B cell (primary cell): ENCODE data around the gene CETP. TPM values are rescaled to one million over a fixed set of nuclear protein-coding genes. Genes with fewer than 3 reads are reported as not detected.
"Not testable (repeated sequence)": the region's sequence is repeated elsewhere in the genome, so short reads cannot be mapped to it uniquely, and the experiment has no call there.

Experiments
- ATAC-seq: fragments of 200-7000 bp; cut with Tn5 transposase; one replicate; pipeline ENCODE4 v1.10.0; 2021; ENCODE audit warnings: low read depth, mild to moderate bottlenecking, moderate number of reproducible peaks, moderate library complexity
- CTCF ChIA-PET: fragments of 350-600 bp; sonication (Branson Sonifier 250); formaldehyde crosslinking; loops from one replicate; lab custom pipeline; 2021; ENCODE audit warnings: antibody characterized with exemption, inconsistent platforms; lab: Charles Lee
- POLR2A ChIA-PET: fragments of 350-600 bp; sonication (Branson Sonifier 250); formaldehyde crosslinking; loops from one replicate; lab custom pipeline; 2021; ENCODE audit warnings: antibody characterized with exemption; lab: Charles Lee
- DNase-seq: peaks from one replicate; pipeline ENCODE4 v3.0.0; 2013
- H2AFZ ChIP-seq: 2 replicates; pipeline ENCODE4 v1.6.1; 2012; ENCODE audit warnings: mild to moderate bottlenecking, low read depth, low read length; ENCODE audit not compliant: insufficient read depth, poor library complexity, severe bottlenecking
- H3K27ac ChIP-seq, 2 donors: 1 replicate in 1 of 2; 2 replicates in 1 of 2; pipeline ENCODE4 v1.5.1; 2012 to 2013; ENCODE audit warnings: low read length in 2 of 2, mild to moderate bottlenecking in 2 of 2, moderate library complexity in 1 of 2
- H3K27me3 ChIP-seq, 4 experiments: fragments of 200-600 bp in 1 of 4; sonication (generic) in 1 of 4; replicated peaks in 1 of 4; 1 replicate in 2 of 4; 2 replicates in 2 of 4; pipeline versions ENCODE4 v1.6.1 to v1.7.0; 2013 to 2016; ENCODE audit warnings: low read length in 3 of 4, mild to moderate bottlenecking in 2 of 4, mixed read lengths in 1 of 4, moderate library complexity in 1 of 4; ENCODE audit not compliant: insufficient read depth in 4 of 4, control insufficient read depth in 3 of 4; ENCODE audit errors: control extremely low read depth in 1 of 4
- H3K36me3 ChIP-seq, 2 experiments: replicated peaks in 1 of 2; 1 replicate in 1 of 2; 2 replicates in 1 of 2; pipeline versions ENCODE4 v1.6.1 to v1.7.1; 2013; ENCODE audit warnings: low read length in 1 of 2; ENCODE audit not compliant: insufficient read depth in 2 of 2, control insufficient read depth in 1 of 2; ENCODE audit errors: control extremely low read depth in 1 of 2, extremely low read depth in 1 of 2
- H3K4me1 ChIP-seq, 2 donors: fragments of 200-600 bp in 1 of 2; sonication (generic) in 1 of 2; 1 replicate in 1 of 2; 2 replicates in 1 of 2; pipeline versions ENCODE4 v1.5.1 to v1.6.1; 2013 to 2017; ENCODE audit warnings: low read length in 2 of 2; ENCODE audit not compliant: control insufficient read depth in 2 of 2, insufficient read depth in 2 of 2
- H3K4me2 ChIP-seq: replicated peaks from 2 replicates; pipeline ENCODE3; 2012; ENCODE audit warnings: mild to moderate bottlenecking, low read depth, low read length; ENCODE audit not compliant: poor library complexity, severe bottlenecking
- H3K4me3 ChIP-seq, 5 experiments: fragments of 200-600 bp in 1 of 5; sonication (generic) in 1 of 5; 1 replicate in 3 of 5; 2 replicates in 2 of 5; pipeline versions ENCODE4 v1.5.1 to v1.7.0; 2011 to 2016; ENCODE audit warnings: low read length in 4 of 5, mild to moderate bottlenecking in 4 of 5, low read depth in 2 of 5, control low read depth in 1 of 5, moderate library complexity in 1 of 5; ENCODE audit not compliant: insufficient read depth in 1 of 5; ENCODE audit errors: control extremely low read depth in 1 of 5, extremely low read depth in 1 of 5
- H3K79me2 ChIP-seq: fragments of 200-600 bp; sonication (generic); one replicate; pipeline ENCODE4 v1.6.0; 2016; ENCODE audit warnings: low read length; ENCODE audit not compliant: control insufficient read depth, insufficient read depth
- H3K9ac ChIP-seq: fragments of 200-600 bp; sonication (generic); 2 replicates; pipeline ENCODE4 v1.6.1; 2017; ENCODE audit warnings: mild to moderate bottlenecking, low read length, moderate library complexity
- H3K9me3 ChIP-seq, 3 donors: one replicate each; pipeline versions ENCODE4 v1.6.1 to v1.7.1; 2013; ENCODE audit warnings: low read length in 2 of 3; ENCODE audit not compliant: control insufficient read depth in 2 of 3, insufficient read depth in 1 of 3; ENCODE audit errors: control extremely low read depth in 1 of 3
- H4K20me1 ChIP-seq: 2 replicates; pipeline ENCODE4 v1.6.0; 2012; ENCODE audit warnings: mild to moderate bottlenecking, low read length; ENCODE audit not compliant: insufficient read depth, control insufficient read depth, poor library complexity, severe bottlenecking
- H3K27ac Mint-ChIP-seq: one replicate; pipeline ENCODE4 v1.8.0; 2021; ENCODE audit warnings: mixed read lengths
- H3K27me3 Mint-ChIP-seq: one replicate; pipeline ENCODE4 v1.8.0; 2021; ENCODE audit warnings: mixed read lengths
- H3K4me1 Mint-ChIP-seq: one replicate; pipeline ENCODE4 v1.8.0; 2021; ENCODE audit warnings: mixed read lengths
- H3K4me3 Mint-ChIP-seq: one replicate; pipeline ENCODE4 v1.8.0; 2021; ENCODE audit warnings: mixed read lengths
- H3K9me3 Mint-ChIP-seq: one replicate; pipeline ENCODE4 v1.8.0; 2022; ENCODE audit warnings: mixed read lengths; ENCODE audit not compliant: insufficient read depth
- CTCF ChIP-seq: fragments of 200-600 bp; IDR thresholded peaks from one replicate; pipeline ENCODE4 v1.8.0; 2022; ENCODE audit warnings: antibody characterized with exemption, mild to moderate bottlenecking
- EZH2 ChIP-seq: IDR thresholded peaks from 2 replicates; pipeline ENCODE4 v1.6.1; 2012; ENCODE audit warnings: borderline replicate concordance, low read depth, mild to moderate bottlenecking, moderate library complexity, low read length; ENCODE audit not compliant: insufficient read depth, poor library complexity, severe bottlenecking
- WGBS: methylation state at CpG from one replicate; pipeline ENCODE4 v1.1.5; 2013; ENCODE audit warnings: missing lambda C conversion rate; ENCODE audit not compliant: insufficient coverage; 5-methylcytosine and 5-hydroxymethylcytosine counted together
- intact Hi-C: fragments of 100-400 bp; cut with micrococcal nuclease; formaldehyde crosslinking; loops from one replicate; pipeline ENCODE4 v1.10.0; 2022
- polyA plus RNA-seq: library from polyadenylated mRNA; depleted of rRNA; stranded (reverse); fragments of >200 nt; gene quantifications from 2 replicates; pipeline ENCODE4 v1.2.3, GENCODE V29; 2012
- total RNA-seq, 2 donors: library from RNA; stranded (reverse); fragments of 120-200 nt in 1 of 2; gene quantifications; 1 replicate in 1 of 2; 2 replicates in 1 of 2; pipeline versions ENCODE4 v1.2.3 to v1.2.4, GENCODE V29; 2013 to 2022

CETP gene
- total and polyA plus RNA-seq, 2 donors (not counting 1 experiment from before 2014, with no cell fraction given) = 0.18 to 1.3 TPM

- no peaks in the 10 kb centered on the region for H4K20me1 ChIP-seq
- H3K9me3 Mint-ChIP-seq = no peaks in the 10 kb centered on the region
- DNase-seq (no peak), ATAC-seq (no peak)
- peak overlapping the region; percentile 19 to 70 for H3K27ac ChIP-seq
- peaks cover 34% of the 10 kb centered on the region for H3K79me2 ChIP-seq
- ChIA-PET POLR2A (interaction anchor here (0.6 to 0.7 kb wide), 2 partner anchors 11 to 35 kb away, joined by 3 to 8 read pairs; no protein-coding TSS in a partner anchor), CTCF (interaction anchor here (3.5 to 10.3 kb wide), 3 partner anchors 15 to 21 kb away, joined by 27 to 124 read pairs (median 33); no protein-coding TSS in a partner anchor)
- WGBS = no CpG with 5 or more reads among the region's 1 CpG
- H3K4me3 ChIP-seq = no peak overlapping the region
- no peak overlapping the region for H3K9ac ChIP-seq
- peaks cover 88% of the 10 kb centered on the region for H3K4me1 Mint-ChIP-seq
- H3K27me3 ChIP-seq = no peaks in the 10 kb centered on the region
- H3K27ac Mint-ChIP-seq = peak overlapping the region; percentile 99
- peaks cover 65 to 86% of the 10 kb centered on the region in 2 donors for H3K4me1 ChIP-seq
- no peaks in the 10 kb centered on the region for H3K9me3 ChIP-seq
- peaks cover 0 to 4% of the 10 kb centered on the region in 2 experiments for H3K36me3 ChIP-seq
- H3K4me3 Mint-ChIP-seq = no peak overlapping the region
- intact Hi-C loops = no loop called here
- H3K4me2 ChIP-seq = peak overlapping the region; percentile 26
- H3K27me3 Mint-ChIP-seq = no peaks in the 10 kb centered on the region
- TF ChIP-seq CTCF (no peak), EZH2 (no peak)
- H2AFZ ChIP-seq = no peak overlapping the region
Observed at GRCh38 chr16:56986361-56986760, 24.6 kb downstream of the CETP start.

- peak overlapping the region; percentile 99 for H3K27ac Mint-ChIP-seq
- ATAC-seq, intact Hi-C loops, DNase-seq, H3K9me3 Mint-ChIP-seq, H3K9me3 ChIP-seq, H2AFZ ChIP-seq, H3K4me2 ChIP-seq, H3K36me3 ChIP-seq, H3K9ac ChIP-seq, H3K27me3 Mint-ChIP-seq, H4K20me1 ChIP-seq, H3K27me3 ChIP-seq, H3K4me3 ChIP-seq: not testable (repeated sequence)
- 94% methylated on average over 3 of the region's 4 CpGs for WGBS
- Histone ChIP-seq H3K79me2 (peaks cover 39% of the 10 kb centered on the region), H3K27ac (peak overlapping the region in 1 of 2 donors; percentile 70), H3K4me1 (peaks cover 64 to 86% of the 10 kb centered on the region in 2 donors)
- peak overlapping the region; percentile 59 for H3K4me3 Mint-ChIP-seq
- POLR2A ChIA-PET = interaction anchor here (0.6 to 1.5 kb wide), 5 partner anchors 8 to 36 kb away, joined by 3 to 8 read pairs (median 4); no protein-coding TSS in a partner anchor
- CTCF ChIA-PET = interaction anchor here (3.5 to 10.3 kb wide), 2 partner anchors 15 to 21 kb away, joined by 33 to 124 read pairs; no protein-coding TSS in a partner anchor
- H3K4me1 Mint-ChIP-seq = peaks cover 86% of the 10 kb centered on the region
Observed at GRCh38 chr16:56986908-56987307, 25.2 kb downstream of the CETP start.
